GM12878 (cell line): ENCODE measurements around the gene SNAI1. TPM values are rescaled to one million over a fixed set of nuclear protein-coding genes. Genes with fewer than 3 reads are reported as not detected.

Experiments used
- ATAC-seq: fragments of 200-7000 bp; cut with Tn5 transposase; 3 replicates; pipeline ENCODE4 v1.9.1; 2020; ENCODE audit warnings: mild to moderate bottlenecking, moderate library complexity
- BruUV-seq: library from RNA; stranded (reverse); fragments of 400-500 nt; replicated peaks from 2 replicates; lab custom pipeline; 2021; lab: Mats Ljungman, UMichigan
- CTCF ChIA-PET: fragments of 300-600 bp; sonication (Branson Sonifier 250); formaldehyde crosslinking; extraction: SDS; loops from one replicate; lab custom pipeline; 2021; ENCODE audit warnings: inconsistent platforms; lab: Yijun Ruan, JAX
- POLR2A ChIA-PET: fragments of 350-600 bp; formaldehyde crosslinking; extraction: SDS; loops from one replicate; lab custom pipeline; 2021; ENCODE audit warnings: inconsistent platforms; lab: Charles Lee
- RAD21 ChIA-PET: fragments of 300-600 bp; sonication (Branson Sonifier 250); formaldehyde crosslinking; loops from one replicate; lab custom pipeline; 2023; ENCODE audit warnings: antibody characterized with exemption; ENCODE audit not compliant: unreplicated experiment; lab: Charles Lee
- SMC1A ChIA-PET: fragments of 300-600 bp; sonication (Branson Sonifier 250); formaldehyde crosslinking; loops from one replicate; lab custom pipeline; 2023; ENCODE audit not compliant: unreplicated experiment, uncharacterized antibody; lab: Charles Lee
- DNase-seq: peaks from one replicate; pipeline ENCODE4 v3.0.0-alpha.2; 2011; ENCODE audit warnings: low read depth, low spot score
- FAIRE-seq: peaks from 3 replicates; lab custom pipeline; 2011; peaks lifted over from hg19 to GRCh38; lab: Jason Lieb, UNC
- H2AFZ ChIP-seq: 2 replicates; pipeline ENCODE4 v1.6.0; 2011; ENCODE audit warnings: low read depth, low read length, control low read depth; ENCODE audit not compliant: control insufficient read depth
- H3K27ac ChIP-seq: 2 replicates; pipeline ENCODE4 v1.5.1; 2011; ENCODE audit warnings: control low read depth; ENCODE audit not compliant: control insufficient read depth, insufficient read depth
- H3K27me3 ChIP-seq, 2 experiments: replicated peaks in 1 of 2; 2 replicates each; pipeline versions ENCODE4 v1.6.0 to v1.6.1; 2011; ENCODE audit warnings: low read length in 1 of 2; ENCODE audit not compliant: control insufficient read depth in 2 of 2, insufficient read depth in 2 of 2
- H3K36me3 ChIP-seq, 2 experiments: 2 replicates each; pipeline ENCODE4 v1.5.1; 2011; ENCODE audit warnings: low read length in 1 of 2; ENCODE audit not compliant: control insufficient read depth in 2 of 2, insufficient read depth in 2 of 2
- H3K4me1 ChIP-seq: 2 replicates; pipeline ENCODE4 v1.6.1; 2011; ENCODE audit warnings: mild to moderate bottlenecking, low read length, moderate library complexity, mixed read lengths; ENCODE audit not compliant: control insufficient read depth, insufficient read depth
- H3K4me2 ChIP-seq: 2 replicates; pipeline ENCODE4 v1.6.0; 2011; ENCODE audit warnings: control low read depth; ENCODE audit not compliant: control insufficient read depth, insufficient read depth
- H3K4me3 ChIP-seq: fragments of 200-600 bp; sonication (generic); 2 replicates; pipeline ENCODE4 v1.5.1; 2016
- H3K79me2 ChIP-seq: 2 replicates; pipeline ENCODE4 v1.6.0; 2011; ENCODE audit warnings: low read length; ENCODE audit not compliant: control insufficient read depth, insufficient read depth
- H3K9ac ChIP-seq: 2 replicates; pipeline ENCODE4 v1.8.0; 2011; ENCODE audit warnings: low read length, control low read depth, mixed read lengths; ENCODE audit not compliant: control insufficient read depth, insufficient read depth
- H3K9me3 ChIP-seq: replicated peaks from 3 replicates; pipeline ENCODE4 v1.5.1; 2011; ENCODE audit warnings: mild to moderate bottlenecking, low read length; ENCODE audit not compliant: control insufficient read depth, insufficient read depth
- H4K20me1 ChIP-seq: 2 replicates; pipeline ENCODE4 v1.6.0; 2011; ENCODE audit not compliant: control insufficient read depth, insufficient read depth
- ASH2L ChIP-seq: fragments of 300-600, 200-600 bp; sonication (generic); IDR thresholded peaks from 2 replicates; pipeline ENCODE4 v1.6.1; 2017; ENCODE audit warnings: low read depth, mild to moderate bottlenecking, borderline replicate concordance
- BRCA1 ChIP-seq: IDR thresholded peaks from 2 replicates; pipeline ENCODE4 v1.6.1; 2011; ENCODE audit warnings: low read depth, low read length, improper control_type of control experiment
- FOXM1 ChIP-seq: IDR thresholded peaks from 2 replicates; pipeline ENCODE4 v1.6.1; 2012; ENCODE audit warnings: low read depth, mild to moderate bottlenecking, inconsistent platforms, low read length, moderate library complexity
- IKZF2 ChIP-seq, 2 experiments: fragments of 450-650 bp; IDR thresholded peaks; 2 replicates each; pipeline ENCODE4 v1.6.1; 2017; ENCODE audit warnings: mild to moderate bottlenecking in 2 of 2, moderate library complexity in 2 of 2
- KAT2A ChIP-seq: conservative IDR thresholded peaks from 2 replicates; pipeline ENCODE4 v1.6.1; 2011; ENCODE audit warnings: low read depth, low read length; ENCODE audit not compliant: control insufficient read depth
- NRF1 ChIP-seq: conservative IDR thresholded peaks from 2 replicates; pipeline ENCODE4 v1.6.1; 2011; ENCODE audit warnings: mild to moderate bottlenecking, low read depth, low read length, improper control_type of control experiment
- RAD51 ChIP-seq: fragments of 450-650 bp; IDR thresholded peaks from 2 replicates; pipeline ENCODE4 v1.6.1; 2016; ENCODE audit warnings: moderate library complexity, mild to moderate bottlenecking, inconsistent platforms
- SUPT20H ChIP-seq: IDR thresholded peaks from 2 replicates; pipeline ENCODE4 v1.6.1; 2011; ENCODE audit warnings: low read depth, mild to moderate bottlenecking, low read length, moderate library complexity, borderline replicate concordance; ENCODE audit not compliant: control insufficient read depth
- TAF1 ChIP-seq: IDR thresholded peaks from 2 replicates; pipeline ENCODE4 v1.6.1; 2011; ENCODE audit warnings: mild to moderate bottlenecking, low read depth, low read length, borderline replicate concordance
- ZNF622 ChIP-seq: fragments of 450-650 bp; IDR thresholded peaks from 2 replicates; pipeline ENCODE4 v1.6.1; 2017; ENCODE audit warnings: mild to moderate bottlenecking, inconsistent platforms
- WGBS: methylation state at CpG from one replicate; pipeline ENCODE4 v1.1.6; 2016; ENCODE audit warnings: low lambda C conversion rate; ENCODE audit not compliant: insufficient replicate concordance, insufficient coverage; ENCODE audit errors: missing lambda C conversion rate; 5-methylcytosine and 5-hydroxymethylcytosine counted together
- in situ Hi-C: fragments of 300-500 bp; cut with MboI; formaldehyde crosslinking; loops from 9 replicates; pipeline ENCODE4 v1.14.3; 2018; ENCODE audit warnings: mixed read lengths
- intact Hi-C: fragments of 100-400 bp; cut with micrococcal nuclease; formaldehyde crosslinking; loops from one replicate; pipeline ENCODE4 v1.14.2; 2022; ENCODE audit not compliant: unreplicated experiment
- polyA plus RNA-seq, 11 experiments: library from polyadenylated mRNA; depleted of rRNA in 4 of 11; unstranded in 6 of 11; stranded (reverse) in 5 of 11; fragments of >200 nt; fragmentation: Nextera tagmentation in 4 of 11; fragmentation: Illumina TruSeq in 1 of 11; extraction: Ambion mirVana in 4 of 11; extraction: Trizol in 1 of 11; gene quantifications; 1 replicate in 1 of 11; 2 replicates in 10 of 11; pipeline versions ENCODE4 v1.2.1 to v1.2.3, GENCODE V29; 2011 to 2016; ENCODE audit warnings: inconsistent platforms in 2 of 11, missing spikeins in 2 of 11, low read depth in 1 of 11
- total RNA-seq, 4 experiments: library from RNA; depleted of rRNA in 3 of 4; stranded (reverse); fragments of >200 nt in 3 of 4; fragmentation: Illumina TruSeq in 1 of 4; extraction: Trizol in 1 of 4; gene quantifications; 2 replicates each; pipeline versions ENCODE4 v1.2.1 to v1.2.3, GENCODE V29; 2013 to 2021
- TF ChIP-seq, protein P1 (sequence below): fragments of 450-650 bp; IDR thresholded peaks from 2 replicates; pipeline ENCODE4 v1.6.1; 2017; ENCODE audit warnings: antibody characterized with exemption, mild to moderate bottlenecking, moderate library complexity
- TF ChIP-seq, protein P2 (sequence below): IDR thresholded peaks from 2 replicates; pipeline ENCODE4 v1.6.1; 2012; ENCODE audit warnings: improper control_type of control experiment, low read depth, low read length; ENCODE audit not compliant: insufficient replicate concordance
- TF ChIP-seq, protein P3 (sequence below): IDR thresholded peaks from 2 replicates; pipeline ENCODE4 v1.6.1; 2012; ENCODE audit warnings: low read depth, low read length, improper control_type of control experiment

SNAI1 gene
- total and polyA plus RNA-seq, 10 of the 15 experiments (the other 5 are each of a cell fraction or from before 2014, with no cell fraction given), result 0.11 to 0.79 (median 0.24) TPM; not detected in 2

DNA sequence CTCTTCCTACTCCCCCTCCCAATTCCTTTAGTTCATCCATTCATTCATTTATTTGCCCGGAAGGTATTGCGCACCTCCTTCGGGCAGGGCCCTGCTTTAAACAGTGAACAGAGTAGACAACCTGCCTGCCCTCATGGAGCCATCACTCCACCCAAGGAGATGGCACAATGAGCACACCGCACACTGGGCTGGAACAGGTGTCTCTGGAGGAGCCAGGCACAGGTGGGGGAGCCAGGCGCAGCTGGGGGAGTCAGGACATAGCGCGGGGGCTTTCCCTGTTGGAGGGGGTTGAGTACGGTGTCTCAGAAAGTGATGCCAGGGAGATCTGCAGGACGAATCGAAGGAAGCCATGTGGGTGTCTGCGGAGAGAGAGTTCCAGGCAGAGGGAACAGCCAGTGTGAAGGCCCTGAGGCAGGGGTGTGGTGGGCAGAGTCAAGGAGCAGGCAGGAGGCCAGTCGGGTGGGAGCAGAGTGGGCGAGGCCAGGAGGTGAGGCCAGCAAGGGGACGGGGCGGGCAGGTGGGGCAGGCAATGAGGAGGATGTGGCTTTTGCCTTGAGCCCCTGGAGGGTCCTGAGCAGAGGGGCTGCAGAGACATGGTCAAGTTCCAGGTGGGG lies 46.4 kb downstream of the SNAI1 start:
- Histone ChIP-seq H3K4me3 (no peak overlapping the region), H3K36me3 (no peaks in the 10 kb centered on the region), H2AFZ (no peak overlapping the region), H3K9me3 (no peaks in the 10 kb centered on the region), H3K27me3 (peaks cover 0 to 2% of the 10 kb centered on the region in 2 experiments; a peak in 1 of 4 replicates), H3K4me2 (no peak overlapping the region), H3K9ac (no peak overlapping the region), H3K4me1 (no peaks in the 10 kb centered on the region), H3K79me2 (no peaks in the 10 kb centered on the region), H4K20me1 (no peaks in the 10 kb centered on the region), H3K27ac (no peak overlapping the region)
- ChIA-PET POLR2A (no interaction called here), RAD21 (no interaction called here), CTCF (interaction anchor here (1.3 kb wide), 1 partner anchor 43 kb away, joined by 3 read pairs; no protein-coding TSS in a partner anchor), SMC1A (no interaction called here)
- 50% methylated on average over 15 of the region's 15 CpGs for WGBS
- DNase-seq, result no peak
- in situ Hi-C loops, result no loop called here
- BruUV-seq, result no TSS peak
- TF ChIP-seq, protein P1, sequence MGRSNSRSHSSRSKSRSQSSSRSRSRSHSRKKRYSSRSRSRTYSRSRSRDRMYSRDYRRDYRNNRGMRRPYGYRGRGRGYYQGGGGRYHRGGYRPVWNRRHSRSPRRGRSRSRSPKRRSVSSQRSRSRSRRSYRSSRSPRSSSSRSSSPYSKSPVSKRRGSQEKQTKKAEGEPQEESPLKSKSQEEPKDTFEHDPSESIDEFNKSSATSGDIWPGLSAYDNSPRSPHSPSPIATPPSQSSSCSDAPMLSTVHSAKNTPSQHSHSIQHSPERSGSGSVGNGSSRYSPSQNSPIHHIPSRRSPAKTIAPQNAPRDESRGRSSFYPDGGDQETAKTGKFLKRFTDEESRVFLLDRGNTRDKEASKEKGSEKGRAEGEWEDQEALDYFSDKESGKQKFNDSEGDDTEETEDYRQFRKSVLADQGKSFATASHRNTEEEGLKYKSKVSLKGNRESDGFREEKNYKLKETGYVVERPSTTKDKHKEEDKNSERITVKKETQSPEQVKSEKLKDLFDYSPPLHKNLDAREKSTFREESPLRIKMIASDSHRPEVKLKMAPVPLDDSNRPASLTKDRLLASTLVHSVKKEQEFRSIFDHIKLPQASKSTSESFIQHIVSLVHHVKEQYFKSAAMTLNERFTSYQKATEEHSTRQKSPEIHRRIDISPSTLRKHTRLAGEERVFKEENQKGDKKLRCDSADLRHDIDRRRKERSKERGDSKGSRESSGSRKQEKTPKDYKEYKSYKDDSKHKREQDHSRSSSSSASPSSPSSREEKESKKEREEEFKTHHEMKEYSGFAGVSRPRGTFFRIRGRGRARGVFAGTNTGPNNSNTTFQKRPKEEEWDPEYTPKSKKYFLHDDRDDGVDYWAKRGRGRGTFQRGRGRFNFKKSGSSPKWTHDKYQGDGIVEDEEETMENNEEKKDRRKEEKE, result no peak
- TF ChIP-seq NRF1 (no peak), TAF1 (no peak), SUPT20H (no peak), IKZF2 (IDR thresholded peaks at IDR 0.05) (no peak), FOXM1 (no peak), RAD51 (no peak), BRCA1 (no peak), ASH2L (no peak), ZNF622 (no peak), KAT2A (no peak)
- TF ChIP-seq, protein P2, sequence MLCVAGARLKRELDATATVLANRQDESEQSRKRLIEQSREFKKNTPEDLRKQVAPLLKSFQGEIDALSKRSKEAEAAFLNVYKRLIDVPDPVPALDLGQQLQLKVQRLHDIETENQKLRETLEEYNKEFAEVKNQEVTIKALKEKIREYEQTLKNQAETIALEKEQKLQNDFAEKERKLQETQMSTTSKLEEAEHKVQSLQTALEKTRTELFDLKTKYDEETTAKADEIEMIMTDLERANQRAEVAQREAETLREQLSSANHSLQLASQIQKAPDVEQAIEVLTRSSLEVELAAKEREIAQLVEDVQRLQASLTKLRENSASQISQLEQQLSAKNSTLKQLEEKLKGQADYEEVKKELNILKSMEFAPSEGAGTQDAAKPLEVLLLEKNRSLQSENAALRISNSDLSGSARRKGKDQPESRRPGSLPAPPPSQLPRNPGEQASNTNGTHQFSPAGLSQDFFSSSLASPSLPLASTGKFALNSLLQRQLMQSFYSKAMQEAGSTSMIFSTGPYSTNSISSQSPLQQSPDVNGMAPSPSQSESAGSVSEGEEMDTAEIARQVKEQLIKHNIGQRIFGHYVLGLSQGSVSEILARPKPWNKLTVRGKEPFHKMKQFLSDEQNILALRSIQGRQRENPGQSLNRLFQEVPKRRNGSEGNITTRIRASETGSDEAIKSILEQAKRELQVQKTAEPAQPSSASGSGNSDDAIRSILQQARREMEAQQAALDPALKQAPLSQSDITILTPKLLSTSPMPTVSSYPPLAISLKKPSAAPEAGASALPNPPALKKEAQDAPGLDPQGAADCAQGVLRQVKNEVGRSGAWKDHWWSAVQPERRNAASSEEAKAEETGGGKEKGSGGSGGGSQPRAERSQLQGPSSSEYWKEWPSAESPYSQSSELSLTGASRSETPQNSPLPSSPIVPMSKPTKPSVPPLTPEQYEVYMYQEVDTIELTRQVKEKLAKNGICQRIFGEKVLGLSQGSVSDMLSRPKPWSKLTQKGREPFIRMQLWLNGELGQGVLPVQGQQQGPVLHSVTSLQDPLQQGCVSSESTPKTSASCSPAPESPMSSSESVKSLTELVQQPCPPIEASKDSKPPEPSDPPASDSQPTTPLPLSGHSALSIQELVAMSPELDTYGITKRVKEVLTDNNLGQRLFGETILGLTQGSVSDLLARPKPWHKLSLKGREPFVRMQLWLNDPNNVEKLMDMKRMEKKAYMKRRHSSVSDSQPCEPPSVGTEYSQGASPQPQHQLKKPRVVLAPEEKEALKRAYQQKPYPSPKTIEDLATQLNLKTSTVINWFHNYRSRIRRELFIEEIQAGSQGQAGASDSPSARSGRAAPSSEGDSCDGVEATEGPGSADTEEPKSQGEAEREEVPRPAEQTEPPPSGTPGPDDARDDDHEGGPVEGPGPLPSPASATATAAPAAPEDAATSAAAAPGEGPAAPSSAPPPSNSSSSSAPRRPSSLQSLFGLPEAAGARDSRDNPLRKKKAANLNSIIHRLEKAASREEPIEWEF, result no peak
- TF ChIP-seq, protein P3, sequence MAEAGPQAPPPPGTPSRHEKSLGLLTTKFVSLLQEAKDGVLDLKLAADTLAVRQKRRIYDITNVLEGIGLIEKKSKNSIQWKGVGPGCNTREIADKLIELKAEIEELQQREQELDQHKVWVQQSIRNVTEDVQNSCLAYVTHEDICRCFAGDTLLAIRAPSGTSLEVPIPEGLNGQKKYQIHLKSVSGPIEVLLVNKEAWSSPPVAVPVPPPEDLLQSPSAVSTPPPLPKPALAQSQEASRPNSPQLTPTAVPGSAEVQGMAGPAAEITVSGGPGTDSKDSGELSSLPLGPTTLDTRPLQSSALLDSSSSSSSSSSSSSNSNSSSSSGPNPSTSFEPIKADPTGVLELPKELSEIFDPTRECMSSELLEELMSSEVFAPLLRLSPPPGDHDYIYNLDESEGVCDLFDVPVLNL, result no peak
- ATAC-seq, result no peak
- no peak for FAIRE-seq
- intact Hi-C loops, result no loop called here
